HCT116 (cell line): ENCODE results near the gene CMC1.

Experiments used
- CEBPB ChIP-seq: IDR thresholded peaks from 2 replicates; pipeline ENCODE4 v1.6.1; 2012; ENCODE audit warnings: low read depth
- ELF1 ChIP-seq: IDR thresholded peaks from 2 replicates; pipeline ENCODE4 v1.6.1; 2012; ENCODE audit warnings: low read depth, borderline replicate concordance
- EZH2 ChIP-seq: fragments of 200-600 bp; sonication (generic); IDR thresholded peaks from 2 replicates; pipeline ENCODE4 v1.6.1; 2017; ENCODE audit warnings: antibody characterized with exemption, mixed run types
- EZH2phosphoT487 ChIP-seq: fragments of 200-600 bp; IDR thresholded peaks from 2 replicates; pipeline ENCODE4 v1.6.1; 2018; ENCODE audit warnings: antibody characterized with exemption, borderline replicate concordance
- FOSL1 ChIP-seq: IDR thresholded peaks from 2 replicates; pipeline ENCODE4 v1.6.1; 2012; ENCODE audit warnings: low read depth
- POLR2A ChIP-seq: IDR thresholded peaks from 2 replicates; pipeline ENCODE4 v1.7.0; 2011; ENCODE audit warnings: borderline replicate concordance; ENCODE audit not compliant: insufficient read depth, insufficient read length; ENCODE audit errors: extremely low read depth
- POLR2AphosphoS5 ChIP-seq: IDR thresholded peaks from 2 replicates; pipeline ENCODE4 v1.6.1; 2011; ENCODE audit warnings: mild to moderate bottlenecking, low read depth, low read length, moderate library complexity
- SIN3A ChIP-seq: IDR thresholded peaks from 2 replicates; pipeline ENCODE4 v1.6.1; 2012; ENCODE audit warnings: low read depth
- ZFX ChIP-seq: fragments of 450-650 bp; IDR thresholded peaks from 2 replicates; pipeline ENCODE4 v1.6.1; 2017
- TF ChIP-seq, protein P1 (sequence below): IDR thresholded peaks from 2 replicates; pipeline ENCODE4 v1.6.1; 2011; ENCODE audit warnings: mild to moderate bottlenecking, low read length, moderate library complexity; ENCODE audit not compliant: insufficient replicate concordance; ENCODE audit errors: extremely low read depth
- TF ChIP-seq, protein P2 (sequence below), 3 experiments: fragments of 200-600 bp in 1 of 3; sonication (generic) in 1 of 3; IDR thresholded peaks in 2 of 3; conservative IDR thresholded peaks in 1 of 3; 2 replicates each; pipeline ENCODE4 v1.5.1; 2012 to 2017; ENCODE audit warnings: low read depth in 2 of 3, low read length in 2 of 3, antibody characterized with exemption in 1 of 3, borderline replicate concordance in 1 of 3, control low read depth in 1 of 3, mild to moderate bottlenecking in 1 of 3, mixed read lengths in 1 of 3, mixed run types in 1 of 3, moderate library complexity in 1 of 3; ENCODE audit not compliant: insufficient read depth in 1 of 3
- TF ChIP-seq, protein P3 (sequence below): IDR thresholded peaks from 2 replicates; pipeline ENCODE4 v1.6.1; 2012
- TF ChIP-seq, protein P4 (sequence below): IDR thresholded peaks from 2 replicates; pipeline ENCODE4 v1.6.1; 2012; ENCODE audit warnings: low read depth

DNA sequence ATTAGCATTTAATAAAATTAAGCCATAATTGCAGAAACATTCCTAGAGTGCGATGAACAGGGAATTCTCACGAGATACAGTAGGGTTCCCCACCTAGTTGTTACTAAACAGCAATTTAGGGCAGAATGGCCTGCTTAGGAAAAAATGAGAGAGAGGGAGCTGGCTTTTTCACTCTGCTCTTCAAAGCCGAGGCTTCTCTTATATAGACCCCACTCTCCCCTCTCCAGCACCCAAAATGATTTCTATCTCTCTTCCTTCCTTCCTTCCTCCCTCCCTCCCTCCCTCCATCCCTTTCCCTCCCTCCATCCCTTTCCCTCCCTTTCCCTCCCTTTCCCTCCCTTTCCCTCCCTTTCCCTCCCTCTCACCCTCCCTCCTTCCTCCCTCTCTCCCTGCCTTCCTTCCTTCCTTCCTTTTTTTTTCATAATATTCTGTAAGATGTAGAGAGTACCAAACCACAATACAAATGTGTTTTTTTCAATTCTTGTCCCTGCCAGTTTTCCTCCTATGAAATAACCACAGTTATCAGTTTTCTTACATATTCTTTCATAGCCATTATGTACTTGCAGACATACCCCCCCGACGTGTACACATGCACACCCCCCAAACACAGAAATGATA is 59.0 kb downstream of the CMC1 start:
- no peak for TF ChIP-seq ELF1
- TF ChIP-seq, protein P1, sequence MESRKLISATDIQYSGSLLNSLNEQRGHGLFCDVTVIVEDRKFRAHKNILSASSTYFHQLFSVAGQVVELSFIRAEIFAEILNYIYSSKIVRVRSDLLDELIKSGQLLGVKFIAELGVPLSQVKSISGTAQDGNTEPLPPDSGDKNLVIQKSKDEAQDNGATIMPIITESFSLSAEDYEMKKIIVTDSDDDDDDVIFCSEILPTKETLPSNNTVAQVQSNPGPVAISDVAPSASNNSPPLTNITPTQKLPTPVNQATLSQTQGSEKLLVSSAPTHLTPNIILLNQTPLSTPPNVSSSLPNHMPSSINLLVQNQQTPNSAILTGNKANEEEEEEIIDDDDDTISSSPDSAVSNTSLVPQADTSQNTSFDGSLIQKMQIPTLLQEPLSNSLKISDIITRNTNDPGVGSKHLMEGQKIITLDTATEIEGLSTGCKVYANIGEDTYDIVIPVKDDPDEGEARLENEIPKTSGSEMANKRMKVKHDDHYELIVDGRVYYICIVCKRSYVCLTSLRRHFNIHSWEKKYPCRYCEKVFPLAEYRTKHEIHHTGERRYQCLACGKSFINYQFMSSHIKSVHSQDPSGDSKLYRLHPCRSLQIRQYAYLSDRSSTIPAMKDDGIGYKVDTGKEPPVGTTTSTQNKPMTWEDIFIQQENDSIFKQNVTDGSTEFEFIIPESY: no peak
- TF ChIP-seq SIN3A: no peak
- TF ChIP-seq, protein P2, sequence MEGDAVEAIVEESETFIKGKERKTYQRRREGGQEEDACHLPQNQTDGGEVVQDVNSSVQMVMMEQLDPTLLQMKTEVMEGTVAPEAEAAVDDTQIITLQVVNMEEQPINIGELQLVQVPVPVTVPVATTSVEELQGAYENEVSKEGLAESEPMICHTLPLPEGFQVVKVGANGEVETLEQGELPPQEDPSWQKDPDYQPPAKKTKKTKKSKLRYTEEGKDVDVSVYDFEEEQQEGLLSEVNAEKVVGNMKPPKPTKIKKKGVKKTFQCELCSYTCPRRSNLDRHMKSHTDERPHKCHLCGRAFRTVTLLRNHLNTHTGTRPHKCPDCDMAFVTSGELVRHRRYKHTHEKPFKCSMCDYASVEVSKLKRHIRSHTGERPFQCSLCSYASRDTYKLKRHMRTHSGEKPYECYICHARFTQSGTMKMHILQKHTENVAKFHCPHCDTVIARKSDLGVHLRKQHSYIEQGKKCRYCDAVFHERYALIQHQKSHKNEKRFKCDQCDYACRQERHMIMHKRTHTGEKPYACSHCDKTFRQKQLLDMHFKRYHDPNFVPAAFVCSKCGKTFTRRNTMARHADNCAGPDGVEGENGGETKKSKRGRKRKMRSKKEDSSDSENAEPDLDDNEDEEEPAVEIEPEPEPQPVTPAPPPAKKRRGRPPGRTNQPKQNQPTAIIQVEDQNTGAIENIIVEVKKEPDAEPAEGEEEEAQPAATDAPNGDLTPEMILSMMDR (IDR thresholded peaks at IDR 0.05 in 2 of 3, conservative IDR thresholded peaks at IDR 0.05 in 1 of 3; ENCODE audit: borderline replicate concordance in 1 of 3, insufficient read depth in 1 of 3, low read depth in 2 of 3, low read length in 2 of 3): no peak
- no peak for TF ChIP-seq EZH2phosphoT487
- no peak for TF ChIP-seq EZH2
- no peak for TF ChIP-seq POLR2A
- no peak for TF ChIP-seq POLR2AphosphoS5
- TF ChIP-seq, protein P3, sequence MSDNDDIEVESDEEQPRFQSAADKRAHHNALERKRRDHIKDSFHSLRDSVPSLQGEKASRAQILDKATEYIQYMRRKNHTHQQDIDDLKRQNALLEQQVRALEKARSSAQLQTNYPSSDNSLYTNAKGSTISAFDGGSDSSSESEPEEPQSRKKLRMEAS: no peak
- no peak for TF ChIP-seq ZFX
- TF ChIP-seq FOSL1: no peak
- no peak for TF ChIP-seq CEBPB
- TF ChIP-seq, protein P4, sequence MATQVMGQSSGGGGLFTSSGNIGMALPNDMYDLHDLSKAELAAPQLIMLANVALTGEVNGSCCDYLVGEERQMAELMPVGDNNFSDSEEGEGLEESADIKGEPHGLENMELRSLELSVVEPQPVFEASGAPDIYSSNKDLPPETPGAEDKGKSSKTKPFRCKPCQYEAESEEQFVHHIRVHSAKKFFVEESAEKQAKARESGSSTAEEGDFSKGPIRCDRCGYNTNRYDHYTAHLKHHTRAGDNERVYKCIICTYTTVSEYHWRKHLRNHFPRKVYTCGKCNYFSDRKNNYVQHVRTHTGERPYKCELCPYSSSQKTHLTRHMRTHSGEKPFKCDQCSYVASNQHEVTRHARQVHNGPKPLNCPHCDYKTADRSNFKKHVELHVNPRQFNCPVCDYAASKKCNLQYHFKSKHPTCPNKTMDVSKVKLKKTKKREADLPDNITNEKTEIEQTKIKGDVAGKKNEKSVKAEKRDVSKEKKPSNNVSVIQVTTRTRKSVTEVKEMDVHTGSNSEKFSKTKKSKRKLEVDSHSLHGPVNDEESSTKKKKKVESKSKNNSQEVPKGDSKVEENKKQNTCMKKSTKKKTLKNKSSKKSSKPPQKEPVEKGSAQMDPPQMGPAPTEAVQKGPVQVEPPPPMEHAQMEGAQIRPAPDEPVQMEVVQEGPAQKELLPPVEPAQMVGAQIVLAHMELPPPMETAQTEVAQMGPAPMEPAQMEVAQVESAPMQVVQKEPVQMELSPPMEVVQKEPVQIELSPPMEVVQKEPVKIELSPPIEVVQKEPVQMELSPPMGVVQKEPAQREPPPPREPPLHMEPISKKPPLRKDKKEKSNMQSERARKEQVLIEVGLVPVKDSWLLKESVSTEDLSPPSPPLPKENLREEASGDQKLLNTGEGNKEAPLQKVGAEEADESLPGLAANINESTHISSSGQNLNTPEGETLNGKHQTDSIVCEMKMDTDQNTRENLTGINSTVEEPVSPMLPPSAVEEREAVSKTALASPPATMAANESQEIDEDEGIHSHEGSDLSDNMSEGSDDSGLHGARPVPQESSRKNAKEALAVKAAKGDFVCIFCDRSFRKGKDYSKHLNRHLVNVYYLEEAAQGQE: no peak
